HCT116 (cell line): ENCODE data around the gene IRS1. TPM values are rescaled to one million over a fixed set of nuclear protein-coding genes. Genes with fewer than 3 reads are reported as not detected.

Experiments
- ATAC-seq: fragments of 200-7000 bp; cut with Tn5 transposase; 2 replicates; pipeline ENCODE4 v1.9.1; 2020; ENCODE audit warnings: mild to moderate bottlenecking, moderate library complexity
- BruUV-seq: library from RNA; stranded (reverse); fragments of 400-500 nt; replicated peaks from 2 replicates; lab custom pipeline; 2021; lab: Mats Ljungman, UMichigan
- CTCF ChIA-PET: fragments of 300-600 bp; sonication (Branson Sonifier 250); formaldehyde crosslinking; loops from one replicate; lab custom pipeline; 2021; ENCODE audit warnings: antibody characterized with exemption; lab: Charles Lee
- POLR2A ChIA-PET: fragments of 300-600, 350-600 bp; sonication (Branson Sonifier 250); formaldehyde crosslinking; loops from one replicate; lab custom pipeline; 2021; ENCODE audit warnings: antibody characterized with exemption; lab: Charles Lee
- RAD21 ChIA-PET, 2 experiments: fragments of 300-600 bp; sonication (Branson Sonifier 250); formaldehyde crosslinking; loops; one replicate each; lab custom pipeline; 2023; ENCODE audit warnings: low total read pairs in 2 of 2; ENCODE audit not compliant: uncharacterized antibody in 2 of 2, unreplicated experiment in 2 of 2, low non-redundant PET in 1 of 2; lab: Charles Lee
- DNase-seq: peaks from one replicate; pipeline ENCODE4 v3.0.0-alpha.2; 2010; ENCODE audit warnings: low read depth, low spot score
- H2AFZ ChIP-seq: fragments of 200-600 bp; shearing (Covaris generic), sonication (generic); 2 replicates; pipeline ENCODE4 v1.6.1; 2017; ENCODE audit warnings: low read depth, mixed run types, mixed read lengths, antibody characterized with exemption, low read length; ENCODE audit not compliant: poor library complexity, severe bottlenecking
- H3K27ac ChIP-seq: 2 replicates; pipeline ENCODE4 v1.5.1; 2012; ENCODE audit warnings: low read depth, low read length
- H3K27me3 ChIP-seq: fragments of 200-600 bp; sonication (generic); 2 replicates; pipeline ENCODE4 v1.6.1; 2016; ENCODE audit warnings: mixed run types, low read length, mixed read lengths; ENCODE audit not compliant: insufficient read depth
- H3K36me3 ChIP-seq, 2 experiments: fragments of 200-500 bp in 1 of 2; fragments of 200-600 bp in 1 of 2; sonication (Bioruptor generic) in 1 of 2; sonication (generic) in 1 of 2; 2 replicates each; pipeline versions ENCODE4 v1.5.1 to v1.6.1; 2014 to 2016; ENCODE audit warnings: low read length in 2 of 2, inconsistent platforms in 1 of 2, mixed read lengths in 1 of 2, mixed run types in 1 of 2; ENCODE audit not compliant: insufficient read depth in 2 of 2, control insufficient read depth in 1 of 2
- H3K4me1 ChIP-seq, 2 experiments: fragments of 200-600 bp in 1 of 2; sonication (generic) in 1 of 2; 2 replicates each; pipeline versions ENCODE4 v1.5.1 to v1.6.1; 2012 to 2017; ENCODE audit warnings: low read length in 2 of 2, inconsistent platforms in 1 of 2, mild to moderate bottlenecking in 1 of 2, mixed read lengths in 1 of 2, mixed run types in 1 of 2, moderate library complexity in 1 of 2; ENCODE audit not compliant: insufficient read depth in 2 of 2, control insufficient read depth in 1 of 2
- H3K4me2 ChIP-seq: fragments of 200-600 bp; sonication (generic); 2 replicates; pipeline ENCODE4 v1.6.1; 2017; ENCODE audit warnings: mixed run types, low read length, mixed read lengths
- H3K4me3 ChIP-seq, 2 experiments: fragments of 200-600 bp in 1 of 2; sonication (generic) in 1 of 2; replicated peaks in 1 of 2; 2 replicates each; pipeline ENCODE4 v1.5.1; 2011 to 2016; ENCODE audit warnings: low read length in 2 of 2, control low read depth in 1 of 2, low read depth in 1 of 2, mild to moderate bottlenecking in 1 of 2, mixed read lengths in 1 of 2, mixed run types in 1 of 2
- H3K79me2 ChIP-seq: fragments of 200-600 bp; sonication (generic); 2 replicates; pipeline ENCODE4 v1.6.1; 2017; ENCODE audit warnings: mild to moderate bottlenecking, mixed run types, low read length, moderate library complexity, mixed read lengths; ENCODE audit not compliant: insufficient read depth
- H3K9ac ChIP-seq: fragments of 200-600 bp; sonication (generic); 2 replicates; pipeline ENCODE4 v1.6.1; 2016; ENCODE audit warnings: low read length, mixed read lengths
- H3K9me2 ChIP-seq: fragments of 200-600 bp; sonication (generic), shearing (Covaris generic); 2 replicates; pipeline ENCODE4 v1.6.1; 2017; ENCODE audit warnings: mixed run types, mild to moderate bottlenecking, moderate library complexity; ENCODE audit not compliant: insufficient read depth
- H3K9me3 ChIP-seq, 2 experiments: fragments of 200-500 bp in 1 of 2; fragments of 200-600 bp in 1 of 2; sonication (Bioruptor generic) in 1 of 2; sonication (generic) in 1 of 2; 2 replicates each; pipeline ENCODE4 v1.6.1; 2014 to 2017; ENCODE audit warnings: low read length in 2 of 2, mixed read lengths in 2 of 2, inconsistent platforms in 1 of 2, low read depth in 1 of 2, mild to moderate bottlenecking in 1 of 2, mixed run types in 1 of 2, moderate library complexity in 1 of 2; ENCODE audit not compliant: control insufficient read depth in 1 of 2, insufficient read depth in 1 of 2
- H4K20me1 ChIP-seq: fragments of 200-600 bp; sonication (generic), shearing (Covaris generic); 2 replicates; pipeline ENCODE4 v1.6.1; 2017; ENCODE audit warnings: mixed run types, mild to moderate bottlenecking, moderate library complexity; ENCODE audit not compliant: insufficient read depth
- ATF3 ChIP-seq: IDR thresholded peaks from 2 replicates; pipeline ENCODE4 v1.6.1; 2012
- CBX3 ChIP-seq: IDR thresholded peaks from 2 replicates; pipeline ENCODE4 v1.6.1; 2012; ENCODE audit warnings: low read depth
- CEBPB ChIP-seq: IDR thresholded peaks from 2 replicates; pipeline ENCODE4 v1.6.1; 2012; ENCODE audit warnings: low read depth
- CTCF ChIP-seq, 3 experiments: fragments of 200-600 bp in 1 of 3; sonication (generic) in 1 of 3; IDR thresholded peaks in 2 of 3; conservative IDR thresholded peaks in 1 of 3; 2 replicates each; pipeline ENCODE4 v1.5.1; 2012 to 2017; ENCODE audit warnings: low read depth in 2 of 3, low read length in 2 of 3, antibody characterized with exemption in 1 of 3, borderline replicate concordance in 1 of 3, control low read depth in 1 of 3, mild to moderate bottlenecking in 1 of 3, mixed read lengths in 1 of 3, mixed run types in 1 of 3, moderate library complexity in 1 of 3; ENCODE audit not compliant: insufficient read depth in 1 of 3
- EGR1 ChIP-seq: IDR thresholded peaks from 2 replicates; pipeline ENCODE4 v1.6.1; 2012; ENCODE audit warnings: low read depth
- ELF1 ChIP-seq: IDR thresholded peaks from 2 replicates; pipeline ENCODE4 v1.6.1; 2012; ENCODE audit warnings: low read depth, borderline replicate concordance
- EZH2phosphoT487 ChIP-seq: fragments of 200-600 bp; IDR thresholded peaks from 2 replicates; pipeline ENCODE4 v1.6.1; 2018; ENCODE audit warnings: antibody characterized with exemption, borderline replicate concordance
- FOSL1 ChIP-seq: IDR thresholded peaks from 2 replicates; pipeline ENCODE4 v1.6.1; 2012; ENCODE audit warnings: low read depth
- JUND ChIP-seq: IDR thresholded peaks from 2 replicates; pipeline ENCODE4 v1.6.1; 2012
- MAX ChIP-seq: IDR thresholded peaks from 2 replicates; pipeline ENCODE4 v1.6.1; 2012
- POLR2A ChIP-seq: IDR thresholded peaks from 2 replicates; pipeline ENCODE4 v1.7.0; 2011; ENCODE audit warnings: borderline replicate concordance; ENCODE audit not compliant: insufficient read depth, insufficient read length; ENCODE audit errors: extremely low read depth
- POLR2AphosphoS5 ChIP-seq: IDR thresholded peaks from 2 replicates; pipeline ENCODE4 v1.6.1; 2011; ENCODE audit warnings: mild to moderate bottlenecking, low read depth, low read length, moderate library complexity
- SP1 ChIP-seq: IDR thresholded peaks from 2 replicates; pipeline ENCODE4 v1.6.1; 2012; ENCODE audit warnings: low read depth
- TCF7L2 ChIP-seq: IDR thresholded peaks from 2 replicates; pipeline ENCODE4 v1.7.0; 2011; ENCODE audit warnings: borderline replicate concordance, inconsistent platforms; ENCODE audit not compliant: insufficient read depth, insufficient read length; ENCODE audit errors: extremely low read depth
- YY1 ChIP-seq: IDR thresholded peaks from 2 replicates; pipeline ENCODE4 v1.6.1; 2011; ENCODE audit warnings: low read length, low read depth, moderate library complexity, mild to moderate bottlenecking; ENCODE audit not compliant: insufficient replicate concordance; ENCODE audit errors: extremely low read depth
- ZBTB33 ChIP-seq: IDR thresholded peaks from 2 replicates; pipeline ENCODE4 v1.6.1; 2011; ENCODE audit warnings: mild to moderate bottlenecking, low read length, moderate library complexity; ENCODE audit not compliant: insufficient replicate concordance; ENCODE audit errors: extremely low read depth
- ZNF274 ChIP-seq: fragments of 200-500 bp; sonication (Bioruptor generic); IDR thresholded peaks from 2 replicates; pipeline ENCODE4 v1.6.1; 2014; ENCODE audit warnings: mild to moderate bottlenecking, low read depth, low read length, inconsistent platforms
- intact Hi-C: fragments of 100-400 bp; cut with micrococcal nuclease; formaldehyde crosslinking; loops from 2 replicates; pipeline ENCODE4 v1.10.0; 2022
- total RNA-seq: library from RNA; stranded (reverse); gene quantifications from one replicate; pipeline ENCODE4 v1.2.1, GENCODE V29; 2021; ENCODE audit not compliant: unreplicated experiment

The IRS1 gene
- total RNA-seq, 1 experiment from 2014 or later, result 88.8 TPM

GRCh38 chr2:226711606-226712296 lies 87.9 kb downstream of the IRS1 start:
- no peaks in the 10 kb centered on the region for H3K27me3 ChIP-seq
- H4K20me1 ChIP-seq, result no peaks in the 10 kb centered on the region
- ChIA-PET POLR2A (no interaction called here), CTCF (no interaction called here), RAD21 (no interaction called here)
- DNase-seq, result no peak
- H3K9me2 ChIP-seq, result no peaks in the 10 kb centered on the region
- no peaks in the 10 kb centered on the region for H3K9me3 ChIP-seq
- no peak overlapping the region for H3K27ac ChIP-seq
- H2AFZ ChIP-seq, result peak overlapping the region; percentile 62
- no peaks in the 10 kb centered on the region for H3K79me2 ChIP-seq
- TF ChIP-seq FOSL1, result peak; percentile 45; the same call in 1 of the 2 replicates
- TF ChIP-seq MAX, result no peak
- peak; percentile 16; the same call in 1 of the 2 replicates for TF ChIP-seq SP1
- no peak overlapping the region for H3K9ac ChIP-seq
- intact Hi-C loops, result no loop called here
- H3K4me3 ChIP-seq, result no peak overlapping the region
- no peaks in the 10 kb centered on the region for H3K36me3 ChIP-seq
- no peak for ATAC-seq
- no TSS peak for BruUV-seq
- 0 out of 2 replicates have a peak overlapping the region, but pooled peaks have one; percentile 6 for H3K4me2 ChIP-seq
- H3K4me1 ChIP-seq, result peaks cover 4 to 12% of the 10 kb centered on the region in 2 experiments; a peak in 2 of 4 replicates

- Histone ChIP-seq H3K9ac (no peak overlapping the region), H3K27me3 (no peaks in the 10 kb centered on the region)
- TF ChIP-seq POLR2A (no peak), TCF7L2 (no peak), EZH2phosphoT487 (no peak), ELF1 (no peak), CEBPB (no peak), JUND (no peak), EGR1 (no peak), POLR2AphosphoS5 (no peak), ATF3 (no peak), CBX3 (no peak), ZNF274 (no peak), CTCF (IDR thresholded peaks at IDR 0.05 in 2 of 3, conservative IDR thresholded peaks at IDR 0.05 in 1 of 3; ENCODE audit: borderline replicate concordance in 1 of 3, insufficient read depth in 1 of 3, low read depth in 2 of 3, low read length in 2 of 3) (no peak), ZBTB33 (no peak), YY1 (no peak)
These were observed 92.1 kb downstream of the IRS1 start for GRCh38 chr2:226707499-226707898.

More at GRCh38 chr2:226707499-226707898, 92.1 kb downstream of the IRS1 start:
- H3K9me2 ChIP-seq, result no peaks in the 10 kb centered on the region
- ATAC-seq (no peak), DNase-seq (no peak)
- no peak overlapping the region for H2AFZ ChIP-seq
- CTCF ChIA-PET, result no interaction called here
- RAD21 ChIA-PET, result no interaction called here
- no peaks in the 10 kb centered on the region for H3K9me3 ChIP-seq
- no TSS peak for BruUV-seq
- H3K4me2 ChIP-seq, result no peak overlapping the region
- no peaks in the 10 kb centered on the region for H4K20me1 ChIP-seq
- no peak overlapping the region for H3K4me3 ChIP-seq
- H3K27ac ChIP-seq, result no peak overlapping the region
- no peaks in the 10 kb centered on the region for H3K36me3 ChIP-seq
- intact Hi-C loops, result no loop called here
- POLR2A ChIA-PET, result no interaction called here
- no peaks in the 10 kb centered on the region for H3K79me2 ChIP-seq
- H3K4me1 ChIP-seq, result peaks cover 16 to 34% of the 10 kb centered on the region in 2 experiments
